Endothelial cell (in vitro differentiated cells): ENCODE results near the gene NOC2L. TPM values are rescaled to one million over a fixed set of nuclear protein-coding genes. Genes with fewer than 3 reads are reported as not detected.
A peak's percentile ranks its signal among the peaks of the same experiment; 100 is the strongest.

Source experiments
- DNase-seq: peaks from one replicate; pipeline ENCODE4 v3.0.0; 2021; ENCODE audit warnings: low spot score
- H3K27ac Mint-ChIP-seq: one replicate; pipeline ENCODE4 v1.8.0; 2021; ENCODE audit warnings: mixed read lengths, inconsistent platforms; ENCODE audit not compliant: unreplicated experiment
- H3K27me3 Mint-ChIP-seq: one replicate; pipeline ENCODE4 v1.8.0; 2021; ENCODE audit warnings: mild to moderate bottlenecking, moderate library complexity, mixed read lengths, inconsistent platforms; ENCODE audit not compliant: unreplicated experiment
- H3K36me3 Mint-ChIP-seq: one replicate; pipeline ENCODE4 v1.8.0; 2021; ENCODE audit warnings: mild to moderate bottlenecking, low read depth, mixed read lengths, inconsistent platforms; ENCODE audit not compliant: unreplicated experiment
- H3K4me1 Mint-ChIP-seq: one replicate; pipeline ENCODE4 v1.8.0; 2021; ENCODE audit warnings: mild to moderate bottlenecking, mixed read lengths, inconsistent platforms; ENCODE audit not compliant: unreplicated experiment
- H3K4me3 Mint-ChIP-seq: one replicate; pipeline ENCODE4 v1.8.0; 2021; ENCODE audit warnings: mild to moderate bottlenecking, mixed read lengths, inconsistent platforms; ENCODE audit not compliant: unreplicated experiment
- H3K9me3 Mint-ChIP-seq: one replicate; pipeline ENCODE4 v1.8.0; 2021; ENCODE audit warnings: mixed read lengths, inconsistent platforms; ENCODE audit not compliant: unreplicated experiment
- CTCF ChIP-seq: fragments of 200-600 bp; sonication (generic); IDR thresholded peaks from one replicate; pipeline ENCODE4 v1.5.0; 2021; ENCODE audit warnings: antibody characterized with exemption; ENCODE audit not compliant: unreplicated experiment
- total RNA-seq: library from RNA; stranded (reverse); fragmentation: NEBNext Ultra II Directional; extraction: Animal tissue kit (Norgen Biotek cat#: 25700); gene quantifications from one replicate; pipeline ENCODE4 v1.2.1, GENCODE V29; 2021; ENCODE audit not compliant: unreplicated experiment

NOC2L gene
- total RNA-seq, 1 donor from 2014 or later: 56.5 TPM

- no peak for TF ChIP-seq CTCF
- Mint-ChIP-seq H3K27ac (peak overlapping the region; percentile 81), H3K36me3 (peaks cover 5% of the 10 kb centered on the region), H3K4me1 (peaks cover 22% of the 10 kb centered on the region), H3K4me3 (peak overlapping the region; percentile 63), H3K9me3 (no peaks in the 10 kb centered on the region), H3K27me3 (peaks cover 11% of the 10 kb centered on the region)
- no peak for DNase-seq
Observed at GRCh38 chr1:1004420-1004779, 45.3 kb upstream of the NOC2L start.

DNA sequence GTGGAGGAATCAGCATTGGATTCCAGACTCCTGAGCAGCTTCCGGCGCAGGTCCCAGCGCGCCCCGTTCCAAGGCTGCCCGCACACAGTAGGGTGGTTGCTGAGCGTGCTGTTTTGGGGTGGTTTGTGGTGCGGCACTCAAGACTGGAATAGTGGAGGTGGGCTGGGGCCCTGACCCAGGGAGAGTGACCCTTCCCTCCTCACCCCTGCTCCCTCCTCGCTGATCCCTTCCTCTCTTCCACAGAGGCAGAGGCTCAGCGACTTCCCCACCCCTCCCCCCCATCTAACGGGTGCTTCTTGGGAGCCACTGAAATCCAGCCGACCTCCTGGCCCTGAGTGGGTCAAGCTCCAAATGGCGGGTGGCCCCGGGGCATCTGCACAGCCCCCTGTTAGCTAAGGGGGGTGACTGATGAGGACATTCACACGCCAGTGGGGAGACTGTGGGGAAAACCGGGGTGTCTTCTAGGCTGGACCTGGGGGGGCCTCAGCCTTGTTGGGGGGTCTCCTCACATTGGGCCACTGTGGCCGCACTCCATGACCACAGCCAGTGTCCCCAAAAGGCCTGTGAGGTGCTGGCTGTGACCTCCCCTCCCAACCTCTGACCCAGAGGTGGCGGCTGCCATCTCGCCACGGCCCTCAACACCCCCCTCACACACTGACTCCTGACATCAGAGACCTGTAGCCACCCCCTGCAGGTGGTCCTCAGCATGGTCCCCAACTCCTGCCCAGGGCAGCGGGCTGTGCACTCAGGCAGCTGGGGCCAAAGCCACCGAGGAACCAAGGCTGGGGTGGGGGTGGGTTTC, 44.8 kb upstream of the NOC2L start:
- no peak for TF ChIP-seq CTCF
- Mint-ChIP-seq H3K27me3 (peaks cover 11% of the 10 kb centered on the region), H3K36me3 (peaks cover 5% of the 10 kb centered on the region), H3K9me3 (no peaks in the 10 kb centered on the region), H3K4me3 (no peak overlapping the region), H3K27ac (no peak overlapping the region), H3K4me1 (peaks cover 22% of the 10 kb centered on the region)
- DNase-seq: no peak

GRCh38 chr1:1001057-1001783, 42.2 kb upstream of the NOC2L start:
- Mint-ChIP-seq H3K4me1 (peaks cover 21% of the 10 kb centered on the region), H3K27me3 (peaks cover 17% of the 10 kb centered on the region), H3K9me3 (no peaks in the 10 kb centered on the region), H3K4me3 (peak overlapping the region; percentile 94), H3K27ac (peak overlapping the region; percentile 96), H3K36me3 (peaks cover 5% of the 10 kb centered on the region)
- TF ChIP-seq CTCF: no peak
- DNase-seq: no peak

DNA sequence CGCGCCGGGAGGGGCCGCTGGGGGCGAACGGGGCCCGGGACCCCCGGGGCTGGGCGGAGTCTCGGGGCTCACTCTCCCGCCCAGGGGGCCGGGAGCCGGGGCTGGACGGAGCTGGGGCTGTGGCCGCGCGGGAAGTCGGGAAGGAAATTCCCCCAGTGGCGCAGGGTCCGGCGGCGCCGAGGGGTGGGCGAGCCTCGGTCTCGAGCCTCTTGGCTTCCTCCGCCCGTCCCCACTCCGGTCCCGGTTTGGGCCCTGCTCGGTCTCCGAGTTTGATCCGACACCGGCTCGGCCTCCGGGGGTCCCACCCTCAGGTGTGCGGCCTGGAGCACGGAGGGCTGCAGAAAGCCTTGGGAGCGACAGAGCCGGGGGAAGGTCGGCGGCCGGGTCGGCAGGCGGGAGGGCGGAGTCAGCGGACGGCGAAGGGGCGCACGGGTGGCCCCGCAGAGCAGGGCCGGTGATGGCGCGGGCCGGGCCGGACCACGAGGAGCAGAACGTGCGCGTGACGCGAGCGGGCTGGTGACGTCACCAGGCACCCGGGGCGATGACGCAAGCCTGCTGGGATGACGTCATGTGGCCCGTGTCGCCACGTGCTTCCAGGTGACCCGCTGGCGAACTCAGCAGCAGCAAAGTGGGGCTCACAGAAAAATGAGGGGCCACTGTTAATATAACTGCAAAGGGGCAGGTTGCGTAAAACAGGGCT, 41.5 kb upstream of the NOC2L start:
- Mint-ChIP-seq H3K27ac (peak overlapping the region; percentile 96), H3K36me3 (peaks cover 8% of the 10 kb centered on the region)
- DNase-seq: peak; percentile 85

More for the DNA sequence above, 41.5 kb upstream of the NOC2L start:
- no peak for TF ChIP-seq CTCF
- peak overlapping the region; percentile 94 for H3K4me3 Mint-ChIP-seq
- H3K27me3 Mint-ChIP-seq: peaks cover 19% of the 10 kb centered on the region
- H3K4me1 Mint-ChIP-seq: peaks cover 21% of the 10 kb centered on the region
- no peaks in the 10 kb centered on the region for H3K9me3 Mint-ChIP-seq
